Thoracic aorta (tissue), 2 donors: Measurements from ENCODE around the gene POTEB3. TPM values are rescaled to one million over a fixed set of nuclear protein-coding genes. Genes with fewer than 3 reads are reported as not detected.
"Not testable (repeated sequence)": the region's sequence is repeated elsewhere in the genome, so short reads cannot be mapped to it uniquely, and the experiment has no call there.

ENCODE experiments used
- ATAC-seq: fragments of 150-250 bp; one replicate; pipeline ENCODE4 v1.8.0; 2017; ENCODE audit warnings: low read depth; ENCODE audit not compliant: insufficient number of reproducible peaks, low FRiP score
- DNase-seq: peaks from one replicate; pipeline ENCODE4 v3.0.0-alpha.2; 2020; ENCODE audit warnings: low spot score
- H3K27ac ChIP-seq, 2 donors: fragments of 200-600 bp; sonication (generic); 1 replicate in 1 of 2; 2 replicates in 1 of 2; pipeline ENCODE4 v1.5.1; 2016; ENCODE audit warnings: mild to moderate bottlenecking in 2 of 2, moderate library complexity in 2 of 2
- H3K27me3 ChIP-seq: fragments of 200-600 bp; sonication (generic); replicated peaks from 2 replicates; pipeline ENCODE4 v1.6.0; 2016; ENCODE audit warnings: mild to moderate bottlenecking; ENCODE audit not compliant: insufficient read depth
- H3K36me3 ChIP-seq: fragments of 200-600 bp; sonication (generic); one replicate; pipeline ENCODE4 v1.5.1; 2016
- H3K4me1 ChIP-seq, 2 donors: fragments of 200-600 bp; sonication (generic); 1 replicate in 1 of 2; 2 replicates in 1 of 2; pipeline versions ENCODE4 v1.5.1 to v1.6.0; 2016; ENCODE audit warnings: low read depth in 2 of 2, mild to moderate bottlenecking in 1 of 2; ENCODE audit not compliant: control insufficient read depth in 1 of 2
- H3K4me3 ChIP-seq: fragments of 200-600 bp; sonication (generic); 2 replicates; pipeline ENCODE4 v1.5.1; 2016; ENCODE audit warnings: mild to moderate bottlenecking
- H3K9me3 ChIP-seq: fragments of 200-600 bp; sonication (generic); 2 replicates; pipeline ENCODE4 v1.5.1; 2016
- total RNA-seq, 2 donors: library from RNA; depleted of rRNA; stranded (reverse); fragments of >200 nt; gene quantifications; one replicate each; pipeline versions ENCODE4 v1.1.0 to v1.2.3, GENCODE V29; 2016

The POTEB3 gene
- total RNA-seq, 2 donors from 2014 or later, result not detected

GRCh38 chr15:21369177-21369576, 71.1 kb downstream of the POTEB3 start:
- H3K27me3 ChIP-seq, H3K27ac ChIP-seq, H3K36me3 ChIP-seq, H3K4me1 ChIP-seq, H3K9me3 ChIP-seq, ATAC-seq, H3K4me3 ChIP-seq, DNase-seq: not testable (repeated sequence)

- H3K4me3 ChIP-seq, ATAC-seq, H3K9me3 ChIP-seq, H3K27ac ChIP-seq, H3K36me3 ChIP-seq, DNase-seq, H3K4me1 ChIP-seq, H3K27me3 ChIP-seq: not testable (repeated sequence)
Measured at GRCh38 chr15:21368625-21369024, 71.7 kb downstream of the POTEB3 start.
